Stimulated activated CD4-positive, alpha-beta T cell treated with anti-CD3 and anti-CD28 coated beads, TNF-alpha, amount 100 ng/mL, for 24 hours (primary cell): ENCODE results near the gene SRP72.
"Not testable (repeated sequence)": the region's sequence is repeated elsewhere in the genome, so short reads cannot be mapped to it uniquely, and the experiment has no call there.

ENCODE experiments used
- DNase-seq, 3 experiments: peaks; one replicate each; pipeline ENCODE4 v3.0.0-alpha.2; 2020; ENCODE audit warnings: low read depth in 3 of 3

Gene SRP72

GRCh38 chr4:56467284-56468096, at the start of gene SRP72:
Gene SRP72 (plus strand): TSS chr4:56467617. CDS start chr4:56467636, 19 bp downstream.
- DNase-seq = peak; percentile 77 to 84 (median 80)

- no peak for DNase-seq
Observed at GRCh38 chr4:56424176-56424575, 43.2 kb upstream of the SRP72 start.

DNA sequence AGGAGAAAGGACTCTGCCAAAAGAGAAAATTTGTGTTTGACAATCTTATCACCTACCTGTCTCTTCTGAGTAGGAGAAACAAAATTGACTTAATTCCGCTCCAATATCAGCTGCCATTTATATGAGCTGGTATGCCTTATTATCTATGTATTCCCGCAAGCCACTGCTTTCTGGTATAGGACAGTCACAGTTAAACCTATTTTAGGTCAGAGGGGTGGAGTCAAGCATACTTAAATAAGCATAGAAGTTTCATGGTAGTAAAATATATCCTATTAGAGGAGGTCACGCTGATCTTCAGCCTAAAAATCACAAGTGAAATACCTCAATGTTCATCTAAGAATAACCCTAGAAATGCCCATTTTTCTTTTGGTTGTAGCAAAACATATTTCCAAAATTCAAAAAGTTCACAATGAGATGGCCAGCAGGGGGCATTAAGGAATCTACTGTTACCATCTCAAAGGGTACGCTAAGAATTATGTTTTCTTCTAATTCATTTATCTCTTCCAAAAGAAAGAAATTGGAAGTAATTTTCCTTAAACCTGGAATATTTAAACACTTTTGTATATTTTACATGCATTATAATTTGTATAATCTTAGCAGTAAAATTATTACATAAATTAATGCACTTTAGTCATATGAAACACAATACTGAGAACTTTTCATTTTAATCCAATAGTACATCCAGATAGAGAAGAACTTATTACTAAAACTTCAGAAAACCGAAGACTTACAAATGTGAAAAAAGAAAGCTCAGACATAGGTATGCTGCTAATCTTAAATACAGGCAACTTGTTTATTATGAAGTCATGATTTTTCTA, 42.5 kb upstream of the SRP72 start:
- peak in 1 of 3 experiments; percentile 16 for DNase-seq

GRCh38 chr4:56425518-56425917, 41.9 kb upstream of the SRP72 start:
- no peak for DNase-seq

- no peak for DNase-seq
Observed at GRCh38 chr4:56426273-56426672, 41.1 kb upstream of the SRP72 start.

DNA sequence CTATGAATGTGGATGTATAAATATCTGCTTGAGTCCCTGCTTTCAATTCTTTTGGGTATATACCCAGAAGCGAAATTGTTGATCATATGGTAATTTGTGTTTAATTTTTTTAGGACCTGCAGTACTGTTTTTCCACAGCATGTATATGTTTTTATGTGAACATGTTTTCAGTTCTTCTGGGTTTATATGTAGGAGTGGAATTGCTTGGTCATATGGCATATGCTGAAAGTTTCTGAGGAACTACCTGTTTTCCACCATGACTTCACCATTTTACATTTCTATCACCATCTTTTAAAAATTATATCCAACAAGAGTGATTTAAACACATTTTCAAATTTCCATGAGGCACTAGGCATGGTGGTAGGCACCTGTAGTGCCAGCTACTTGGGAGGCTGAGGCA, 40.2 kb upstream of the SRP72 start:
- no peak for DNase-seq

DNA sequence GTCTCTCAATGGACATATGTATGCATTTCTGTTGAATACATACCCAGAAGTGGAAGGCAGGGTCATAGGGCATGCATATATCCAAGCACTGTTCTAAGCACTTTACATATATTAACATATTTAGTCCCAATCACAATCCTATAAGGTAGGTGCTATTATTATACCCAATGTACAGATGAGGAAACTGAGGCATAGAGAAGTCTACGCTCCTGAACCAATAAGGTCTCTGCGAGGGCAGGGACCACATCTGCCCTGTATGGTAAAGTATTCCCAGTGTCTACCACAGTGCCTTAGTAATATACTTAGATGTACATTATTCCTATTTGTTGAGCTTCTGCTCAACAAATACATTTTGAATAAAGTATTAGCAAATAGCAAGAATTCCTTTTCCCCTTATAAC, 37.2 kb upstream of the SRP72 start:
- no peak for DNase-seq

GRCh38 chr4:56433280-56433679, 34.1 kb upstream of the SRP72 start:
- no peak for DNase-seq

DNA sequence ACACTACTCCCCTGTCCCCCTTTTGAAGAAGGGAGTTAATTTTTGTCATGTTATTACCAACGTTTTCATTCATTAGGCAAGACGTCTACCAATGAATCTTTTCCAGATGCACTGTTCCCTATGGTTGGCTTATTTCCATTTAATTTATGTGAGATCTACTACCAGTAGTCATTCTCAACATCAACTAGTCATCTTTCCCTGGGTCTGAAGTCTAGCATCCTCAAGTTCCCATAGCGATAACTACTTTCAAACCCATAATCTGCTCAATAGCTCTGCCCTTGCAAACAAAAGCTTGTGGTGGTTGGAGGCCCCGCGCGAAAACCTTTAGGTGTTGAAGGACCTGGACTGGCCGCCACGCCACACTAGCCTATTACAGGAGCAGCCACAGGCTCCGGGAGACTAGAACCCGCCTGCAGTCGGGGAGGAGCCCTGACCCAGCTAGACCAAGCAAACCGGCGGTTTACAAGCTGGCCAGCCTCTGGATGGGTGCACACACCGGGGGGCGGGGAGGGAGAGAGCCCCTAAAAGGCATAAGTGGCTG, 32.7 kb upstream of the SRP72 start:
- DNase-seq = peak in 2 of 3 experiments; percentile 5 to 38

DNA sequence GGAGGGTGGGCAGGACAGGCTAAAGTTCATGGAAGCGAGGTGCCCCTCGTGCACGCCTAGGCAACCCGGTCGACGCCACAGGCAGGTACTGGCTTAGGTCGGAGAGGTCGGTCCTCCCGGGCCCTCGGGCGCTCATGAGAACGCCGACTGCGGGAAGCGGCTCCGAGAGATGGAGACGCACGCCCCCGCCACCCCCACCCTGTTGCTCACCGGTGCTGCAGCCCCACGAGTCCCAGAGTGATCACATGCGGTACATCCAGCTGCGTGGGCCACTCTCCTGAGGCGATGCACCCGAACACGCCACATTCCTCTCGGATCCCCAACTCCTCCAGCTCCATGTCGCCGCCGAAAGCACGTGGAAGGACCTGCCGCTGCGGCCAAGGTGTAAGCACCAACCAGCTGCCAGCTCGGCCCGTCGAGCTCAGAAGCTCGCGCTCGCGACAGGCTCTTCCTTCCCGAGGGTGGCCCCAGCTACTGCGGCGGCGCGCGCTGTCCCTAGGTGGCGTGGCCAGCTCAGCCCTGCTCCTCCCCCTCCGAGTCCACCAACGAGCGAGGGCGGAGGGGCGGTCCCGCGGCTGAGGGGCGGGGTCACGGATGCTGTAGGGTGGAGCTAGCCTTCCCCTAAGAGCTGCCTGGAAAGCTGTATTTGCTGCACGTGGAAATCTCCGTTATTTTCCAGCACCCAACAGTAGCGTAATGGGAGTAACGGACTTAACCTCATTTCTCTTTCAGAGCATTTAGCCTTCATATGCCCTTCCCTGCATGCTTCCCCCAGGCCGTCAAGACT, 32.1 kb upstream of the SRP72 start, which contains the start of gene PPAT:
TSS of gene PPAT (minus strand) at position 476 of the 787 bp plus-strand sequence. CDS start at position 338, 138 bp downstream.
- peak; percentile 98 for DNase-seq

GRCh38 chr4:56438766-56439165, 28.7 kb upstream of the SRP72 start:
- no peak for DNase-seq

DNA sequence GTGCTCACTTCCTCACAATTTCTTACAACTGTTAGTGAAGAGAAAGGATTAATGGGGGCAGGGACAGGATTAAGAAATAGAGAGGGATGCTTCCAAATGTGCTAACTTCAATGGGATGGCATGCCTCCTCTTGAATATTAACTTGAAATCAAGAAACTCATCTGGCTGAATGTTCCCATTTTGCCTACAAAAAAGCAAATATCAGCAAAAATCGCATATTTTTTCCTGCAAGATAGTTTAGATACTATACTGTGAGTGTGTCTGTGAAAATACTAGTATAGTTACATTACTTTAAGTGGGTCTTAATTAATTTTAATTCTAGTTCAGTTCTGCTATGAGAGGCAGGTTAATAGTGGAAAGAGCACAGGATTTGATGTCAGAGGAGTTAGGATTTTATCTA, 26.4 kb upstream of the SRP72 start:
- no peak for DNase-seq

DNA sequence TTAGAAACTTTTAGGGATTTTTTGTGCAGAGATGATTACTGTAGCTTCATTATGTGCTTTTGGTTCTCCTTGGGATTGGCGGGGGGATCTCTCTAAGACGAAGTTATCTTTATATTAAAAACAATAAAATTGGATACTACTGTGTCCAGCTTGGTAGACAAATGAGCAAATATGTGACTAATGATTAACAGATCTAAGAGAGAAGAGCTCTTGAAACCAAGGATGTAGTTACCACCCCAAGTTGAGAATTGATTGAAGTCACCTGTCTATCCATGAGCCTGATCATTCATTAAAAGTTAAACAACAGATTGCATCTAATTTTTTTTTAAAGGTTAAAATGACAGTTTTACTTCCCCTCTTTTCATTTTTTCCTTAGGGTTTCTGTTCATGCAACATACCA, 22.7 kb upstream of the SRP72 start:
- DNase-seq = no peak

DNA sequence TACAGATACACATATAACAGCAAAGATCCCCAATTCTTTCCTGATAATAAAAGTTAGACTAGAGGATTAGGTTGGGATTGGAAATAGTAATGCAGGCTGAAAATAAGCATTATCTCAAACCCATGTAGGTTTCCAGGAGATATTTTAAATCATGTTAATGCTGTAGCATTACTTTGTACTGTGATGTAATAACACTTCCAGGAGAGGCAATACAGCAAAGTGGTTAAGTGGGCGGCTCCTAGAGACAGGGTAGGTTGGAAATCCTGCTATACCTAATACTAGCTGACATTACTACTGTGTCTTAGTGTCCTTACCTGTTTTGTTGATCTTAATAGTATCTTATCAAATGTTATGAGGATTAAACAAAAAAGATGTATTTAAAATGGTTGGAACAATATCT, 21.7 kb upstream of the SRP72 start:
- DNase-seq = no peak

- no peak for DNase-seq
Observed at GRCh38 chr4:56448301-56448700, 19.1 kb upstream of the SRP72 start.

GRCh38 chr4:56449475-56449874, 17.9 kb upstream of the SRP72 start:
- DNase-seq = not testable (repeated sequence)

GRCh38 chr4:56450342-56450741, 17.1 kb upstream of the SRP72 start:
- DNase-seq = no peak

GRCh38 chr4:56460085-56460484, 7.3 kb upstream of the SRP72 start:
- DNase-seq = no peak

GRCh38 chr4:56462157-56462556, 5.3 kb upstream of the SRP72 start:
- no peak for DNase-seq

- DNase-seq = no peak
Observed at GRCh38 chr4:56463711-56464110, 3.7 kb upstream of the SRP72 start.

DNA sequence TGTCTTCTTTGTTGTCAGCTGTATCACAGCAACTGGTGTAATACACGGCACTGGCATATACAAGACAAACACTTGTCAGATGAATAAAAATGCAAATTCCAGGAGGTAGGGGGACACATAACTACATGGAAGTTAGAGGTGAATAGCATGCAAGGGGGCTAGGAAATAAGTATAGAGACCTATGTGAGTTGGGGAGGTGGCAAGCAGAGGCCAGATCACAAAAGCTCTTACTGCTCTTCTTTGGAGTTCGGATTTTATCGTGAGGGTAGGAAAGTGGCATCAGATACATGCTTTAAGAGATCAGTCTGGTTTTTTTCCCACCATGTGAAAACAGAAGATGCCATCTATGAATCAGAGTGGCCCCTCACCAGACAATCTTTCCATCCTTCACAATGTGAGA, 2.8 kb upstream of the SRP72 start:
- DNase-seq = no peak
